Epidermal melanocyte (primary cell): ENCODE data around the gene IMMP2L.

ENCODE experiments used
- DNase-seq: peaks from one replicate; pipeline ENCODE4 v3.0.0; 2011; ENCODE audit warnings: low spot score; ENCODE audit not compliant: insufficient read length

IMMP2L gene

GRCh38 chr7:111393011-111393754, 169.1 kb downstream of the IMMP2L start:
- DNase-seq = no peak

GRCh38 chr7:111392294-111392693, 170.0 kb downstream of the IMMP2L start:
- no peak for DNase-seq

- no peak for DNase-seq
These were observed 172.3 kb downstream of the IMMP2L start for GRCh38 chr7:111390000-111390399.

GRCh38 chr7:111388912-111389311, 173.4 kb downstream of the IMMP2L start:
- no peak for DNase-seq

GRCh38 chr7:111388016-111388415, 174.3 kb downstream of the IMMP2L start:
- DNase-seq = no peak

GRCh38 chr7:111384065-111384891, 178.0 kb downstream of the IMMP2L start:
- DNase-seq = no peak

- DNase-seq = no peak
These were observed 179.2 kb downstream of the IMMP2L start for GRCh38 chr7:111383133-111383532.

GRCh38 chr7:111381590-111381989, 180.7 kb downstream of the IMMP2L start:
- DNase-seq = no peak

- no peak for DNase-seq
These were observed 181.3 kb downstream of the IMMP2L start for GRCh38 chr7:111380945-111381344.

- no peak for DNase-seq
These were observed 188.3 kb downstream of the IMMP2L start for GRCh38 chr7:111374027-111374426.

- no peak for DNase-seq
These were observed 190.9 kb downstream of the IMMP2L start for GRCh38 chr7:111371437-111371836.

- no peak for DNase-seq
These were observed 192.3 kb downstream of the IMMP2L start for GRCh38 chr7:111370002-111370401.

- DNase-seq = no peak
These were observed 193.8 kb downstream of the IMMP2L start for GRCh38 chr7:111368381-111369065.

GRCh38 chr7:111364413-111364812, 197.9 kb downstream of the IMMP2L start:
- no peak for DNase-seq

GRCh38 chr7:111363099-111363498, 199.2 kb downstream of the IMMP2L start:
- DNase-seq = no peak

- DNase-seq = no peak
These were observed 199.7 kb downstream of the IMMP2L start for GRCh38 chr7:111362506-111363054.

GRCh38 chr7:111358915-111359314, 203.4 kb downstream of the IMMP2L start:
- DNase-seq = no peak

GRCh38 chr7:111357691-111358090, 204.6 kb downstream of the IMMP2L start:
- DNase-seq = peak; percentile 16

- DNase-seq = no peak
These were observed 205.4 kb downstream of the IMMP2L start for GRCh38 chr7:111356941-111357340.

GRCh38 chr7:111352319-111352718, 210.0 kb downstream of the IMMP2L start:
- DNase-seq = no peak

- no peak for DNase-seq
These were observed 216.1 kb downstream of the IMMP2L start for GRCh38 chr7:111346219-111346618.

- no peak for DNase-seq
These were observed 219.3 kb downstream of the IMMP2L start for GRCh38 chr7:111343017-111343416.
